Measurements from ENCODE around the gene CALD1. TPM values are rescaled to one million over a fixed set of nuclear protein-coding genes. Genes with fewer than 3 reads are reported as not detected.

CALD1 gene
- total RNA-seq, 2 experiments from 2014 or later = 2.1 to 2.2 TPM

DNA sequence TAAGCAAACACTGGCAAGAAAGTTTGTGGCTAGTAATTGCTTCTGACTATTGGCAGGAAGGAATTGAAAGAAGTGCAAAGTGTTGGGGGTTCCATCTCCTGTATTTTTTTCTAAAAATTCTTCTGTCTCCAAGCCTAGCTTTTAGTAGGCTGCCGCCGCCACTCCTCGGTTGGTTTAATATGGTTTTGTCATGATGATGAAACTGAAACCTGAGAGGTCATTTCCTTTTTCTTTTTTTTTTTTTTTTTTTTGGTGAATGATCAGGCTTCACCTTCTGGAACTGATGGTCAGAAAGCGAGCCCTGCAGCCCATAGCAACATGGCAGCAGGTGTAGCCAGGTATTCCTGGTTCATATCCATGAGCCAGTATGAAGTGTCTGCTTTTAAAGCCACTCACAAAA lies 131.5 kb downstream of the CALD1 start:
- H3K4me1 Mint-ChIP-seq (ENCODE audit: low read depth) = no peaks in the 10 kb centered on the region
- H3K9me3 Mint-ChIP-seq = no peaks in the 10 kb centered on the region
- CTCF ChIA-PET = no interaction called here
- no peak for TF ChIP-seq CTCF (IDR thresholded peaks at IDR 0.05)
- intact Hi-C loops (cut with micrococcal nuclease) = no loop called here
- no peaks in the 10 kb centered on the region for H3K36me3 Mint-ChIP-seq (ENCODE audit: low read depth)
- DNase-seq = no peak
- POLR2A ChIA-PET = interaction anchor here (0.7 kb wide), 1 partner anchor 73 kb away, joined by 3 read pairs; no protein-coding TSS in a partner anchor
- H3K27me3 Mint-ChIP-seq = no peaks in the 10 kb centered on the region
- ATAC-seq = no peak
- H3K27ac Mint-ChIP-seq = no peak overlapping the region
- no peak overlapping the region for H3K4me3 Mint-ChIP-seq

- H3K4me1 Mint-ChIP-seq (ENCODE audit: low read depth) = peaks cover 12% of the 10 kb centered on the region
- no peaks in the 10 kb centered on the region for H3K9me3 Mint-ChIP-seq
- H3K27ac Mint-ChIP-seq = no peak overlapping the region
- no peaks in the 10 kb centered on the region for H3K27me3 Mint-ChIP-seq
- POLR2A ChIA-PET = no interaction called here
- TF ChIP-seq CTCF (IDR thresholded peaks at IDR 0.05) = no peak
- intact Hi-C loops (cut with micrococcal nuclease) = no loop called here
- no peak overlapping the region for H3K4me3 Mint-ChIP-seq
- H3K36me3 Mint-ChIP-seq (ENCODE audit: low read depth) = no peaks in the 10 kb centered on the region
- DNase-seq = no peak
- CTCF ChIA-PET = interaction anchor here (1.4 kb wide), 1 partner anchor 70 kb away, joined by 3 read pairs; the partner anchor contains the start of gene AGBL3
- no peak for ATAC-seq
Observed at GRCh38 chr7:134916171-134916883, 136.9 kb downstream of the CALD1 start.

DNA sequence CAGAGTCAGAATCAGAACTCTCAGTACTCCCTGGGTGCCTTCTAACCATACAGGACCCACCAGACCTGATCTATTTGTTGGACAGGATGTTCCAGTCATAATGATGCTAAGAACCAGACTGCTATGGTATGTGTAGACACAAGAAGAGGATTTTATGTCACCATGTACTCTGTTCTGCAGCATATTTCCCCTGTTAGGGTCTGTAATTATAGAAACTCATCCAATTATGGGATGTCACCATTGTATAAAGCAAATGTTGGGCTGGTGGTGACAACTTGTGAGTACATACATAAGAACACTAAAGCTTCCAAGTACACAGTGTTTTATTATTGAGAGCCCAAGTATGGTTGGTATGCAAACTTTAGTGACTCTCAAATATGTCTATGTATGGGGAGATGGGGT lies 139.8 kb downstream of the CALD1 start:
- no peaks in the 10 kb centered on the region for H3K9me3 Mint-ChIP-seq
- CTCF ChIA-PET = no interaction called here
- no peaks in the 10 kb centered on the region for H3K27me3 Mint-ChIP-seq
- H3K36me3 Mint-ChIP-seq (ENCODE audit: low read depth) = no peaks in the 10 kb centered on the region
- intact Hi-C loops (cut with micrococcal nuclease) = no loop called here
- no peak overlapping the region for H3K4me3 Mint-ChIP-seq
- peak; percentile 72 for ATAC-seq
- peaks cover 12% of the 10 kb centered on the region for H3K4me1 Mint-ChIP-seq (ENCODE audit: low read depth)
- H3K27ac Mint-ChIP-seq = no peak overlapping the region
- no peak for DNase-seq
- POLR2A ChIA-PET = no interaction called here
- TF ChIP-seq CTCF (IDR thresholded peaks at IDR 0.05) = no peak

DNA sequence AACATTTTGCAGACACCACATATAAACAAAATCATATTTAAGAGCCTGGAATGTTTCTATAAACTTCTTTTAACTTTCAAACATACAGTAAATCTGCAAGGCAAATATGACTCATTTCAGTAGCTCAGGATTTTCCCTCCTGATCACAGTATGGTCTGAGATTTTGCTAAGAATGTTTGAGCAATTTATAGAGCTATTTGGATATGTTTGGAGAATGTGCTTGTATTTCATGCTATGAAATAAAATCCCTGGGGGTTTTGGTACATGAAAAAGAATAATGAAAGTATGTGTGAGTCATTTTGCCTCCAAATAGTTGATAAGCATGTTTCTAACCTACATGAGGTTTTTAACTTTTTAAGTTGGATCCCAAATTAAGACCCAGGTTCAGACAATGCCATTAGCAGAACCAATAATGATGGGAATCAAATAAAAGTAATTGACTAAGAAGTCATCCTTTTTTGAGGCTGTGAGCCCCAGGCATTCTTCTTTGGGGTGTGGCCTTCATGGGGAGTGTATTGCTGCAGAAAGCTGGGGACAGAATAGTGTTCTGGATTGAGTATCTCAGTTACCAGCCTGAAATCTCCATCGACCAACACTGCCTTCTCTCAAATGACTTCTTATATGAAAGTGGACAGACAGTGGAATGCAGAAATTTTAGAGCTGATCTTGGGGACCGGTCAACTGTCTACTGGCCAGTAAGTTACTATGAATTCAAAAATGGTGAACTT lies 140.8 kb downstream of the CALD1 start:
- POLR2A ChIA-PET = no interaction called here
- CTCF ChIA-PET = no interaction called here
- no peak for TF ChIP-seq CTCF (IDR thresholded peaks at IDR 0.05)
- Mint-ChIP-seq H3K4me1 (ENCODE audit: low read depth) (peaks cover 12% of the 10 kb centered on the region), H3K4me3 (no peak overlapping the region), H3K9me3 (no peaks in the 10 kb centered on the region), H3K36me3 (ENCODE audit: low read depth) (no peaks in the 10 kb centered on the region), H3K27ac (no peak overlapping the region), H3K27me3 (no peaks in the 10 kb centered on the region)
- DNase-seq (no peak), ATAC-seq (peak; percentile 55)
- intact Hi-C loops (cut with micrococcal nuclease) = no loop called here
